Spinal cord (tissue), 10 donors: ENCODE data around the gene ACSL3. TPM values are rescaled to one million over a fixed set of nuclear protein-coding genes. Genes with fewer than 3 reads are reported as not detected.
"Not testable (repeated sequence)": the region's sequence is repeated elsewhere in the genome, so short reads cannot be mapped to it uniquely, and the experiment has no call there.

ENCODE experiments used
- DNase-seq, 6 donors: peaks; one replicate each; pipeline versions ENCODE4 v3.0.0 to v3.0.0-alpha.2; 2013 to 2015; ENCODE audit warnings: low spot score in 6 of 6, low read depth in 4 of 6
- H3K27ac ChIP-seq: one replicate; pipeline ENCODE4 v1.5.1; 2013; ENCODE audit warnings: low read depth, low read length, control low read depth
- H3K27me3 ChIP-seq: one replicate; pipeline ENCODE4 v1.6.1; 2013; ENCODE audit warnings: low read length; ENCODE audit not compliant: control insufficient read depth, insufficient read depth
- H3K36me3 ChIP-seq: one replicate; pipeline ENCODE4 v1.6.1; 2013; ENCODE audit warnings: low read length; ENCODE audit not compliant: control insufficient read depth, insufficient read depth
- H3K4me1 ChIP-seq: one replicate; pipeline ENCODE4 v1.6.1; 2013; ENCODE audit warnings: low read length; ENCODE audit not compliant: control insufficient read depth, insufficient read depth
- H3K4me3 ChIP-seq: one replicate; pipeline ENCODE4 v1.5.1; 2013; ENCODE audit warnings: low read depth, low read length, control low read depth
- H3K9me3 ChIP-seq: one replicate; pipeline ENCODE4 v1.6.1; 2013; ENCODE audit warnings: low read length; ENCODE audit not compliant: control insufficient read depth, insufficient read depth
- WGBS: methylation state at CpG from one replicate; pipeline ENCODE4 v1.1.5; 2013; ENCODE audit warnings: missing lambda C conversion rate; ENCODE audit not compliant: insufficient coverage; 5-methylcytosine and 5-hydroxymethylcytosine counted together
- polyA plus RNA-seq, 2 donors: library from polyadenylated mRNA; unstranded; fragments of 120-200 nt; gene quantifications; one replicate each; pipeline ENCODE4 v1.2.1, GENCODE V29; 2013; ENCODE audit not compliant: insufficient read length in 2 of 2
- total RNA-seq, 2 donors: library from RNA; depleted of rRNA in 1 of 2; stranded (reverse); fragments of 120-200 nt in 1 of 2; fragments of >200 nt in 1 of 2; gene quantifications; one replicate each; pipeline versions ENCODE4 v1.2.3 to v1.2.4, GENCODE V29; 2013 to 2014
- donor health status: healthy.

ACSL3 gene
- total and polyA plus RNA-seq, 4 donors: 101 to 227 (median 115) TPM

DNA sequence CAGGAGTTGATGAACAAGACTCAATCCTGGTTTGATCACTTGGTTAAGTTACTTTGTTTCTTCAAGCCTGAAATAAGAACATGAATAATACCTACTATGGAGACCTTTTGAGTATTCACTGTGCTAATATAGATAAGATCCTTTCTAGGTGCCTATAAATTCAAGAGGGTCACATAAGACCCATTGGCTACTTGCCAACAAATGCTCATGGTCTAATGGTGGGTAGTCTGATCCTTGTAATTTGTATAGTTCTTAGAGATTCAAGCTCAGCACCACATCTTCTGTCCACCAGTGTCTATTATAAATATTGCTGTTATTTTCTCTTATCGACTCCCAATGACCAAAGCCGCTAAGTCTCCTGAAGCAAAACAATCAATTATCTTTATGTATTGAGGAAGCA is 27.4 kb upstream of the ACSL3 start:
- no peak overlapping the region for H3K27ac ChIP-seq
- no peak for DNase-seq
- no peaks in the 10 kb centered on the region for H3K4me1 ChIP-seq
- H3K27me3 ChIP-seq: no peaks in the 10 kb centered on the region
- WGBS: no CpG with 5 or more reads among the region's 2 CpGs
- no peaks in the 10 kb centered on the region for H3K9me3 ChIP-seq
- H3K4me3 ChIP-seq: no peak overlapping the region
- H3K36me3 ChIP-seq: no peaks in the 10 kb centered on the region

DNA sequence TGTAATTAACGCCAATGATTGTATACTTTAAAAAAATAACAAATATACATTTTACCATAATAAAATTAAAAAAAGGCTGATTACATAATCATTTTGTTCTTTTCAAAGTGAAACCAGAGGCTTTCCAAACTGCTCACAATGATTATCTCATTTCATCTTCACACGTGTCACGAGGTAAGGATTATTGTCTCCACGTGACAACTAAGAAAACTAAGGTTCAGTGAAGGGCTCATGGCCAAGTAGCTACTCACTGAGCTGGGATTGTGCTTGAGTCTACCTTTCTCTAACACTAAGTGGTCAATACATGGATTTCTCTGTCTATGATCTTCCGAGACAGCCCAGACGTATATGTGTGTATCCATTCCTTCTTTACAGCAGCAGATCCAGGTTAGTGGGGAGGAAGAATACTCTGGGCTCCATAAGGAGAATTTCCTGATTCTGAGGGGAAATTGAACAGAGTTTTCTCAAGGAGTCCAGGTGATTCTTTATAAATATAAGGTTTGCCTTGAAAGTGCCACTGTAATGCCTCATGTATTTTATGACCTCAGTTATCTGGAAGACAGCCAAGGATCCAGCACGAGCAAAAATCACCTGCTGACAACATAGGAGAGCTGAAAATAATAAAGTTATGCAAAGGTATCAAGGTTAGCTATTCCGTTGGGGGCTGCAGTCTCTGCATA is 25.6 kb upstream of the ACSL3 start:
- WGBS: no CpG with 5 or more reads among the region's 8 CpGs
- no peak overlapping the region for H3K4me3 ChIP-seq
- no peaks in the 10 kb centered on the region for H3K27me3 ChIP-seq
- no peak overlapping the region for H3K27ac ChIP-seq
- no peaks in the 10 kb centered on the region for H3K9me3 ChIP-seq
- no peaks in the 10 kb centered on the region for H3K36me3 ChIP-seq
- no peaks in the 10 kb centered on the region for H3K4me1 ChIP-seq
- DNase-seq: peak in 1 of 6 donors; percentile 54

DNA sequence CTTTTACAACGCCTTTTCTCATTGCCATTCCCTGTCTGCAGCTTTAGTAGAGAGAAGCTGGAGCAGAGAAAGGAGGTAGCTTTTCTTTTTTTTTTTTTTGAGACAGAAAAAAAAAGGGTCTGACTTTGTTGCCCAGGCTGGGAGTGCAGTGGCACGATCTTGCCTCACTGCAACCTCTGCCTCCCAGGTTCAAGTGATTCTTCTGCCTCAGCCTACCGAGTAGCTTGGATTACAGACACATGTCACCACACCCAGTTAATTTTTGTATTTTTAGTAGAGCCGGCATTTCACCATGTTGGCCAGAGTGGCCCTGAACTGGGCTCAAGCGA is 25.0 kb upstream of the ACSL3 start:
- WGBS: 96% methylated on average over 4 of the region's 5 CpGs
- no peak for DNase-seq
- no peaks in the 10 kb centered on the region for H3K9me3 ChIP-seq
- H3K4me1 ChIP-seq: no peaks in the 10 kb centered on the region
- H3K27ac ChIP-seq: no peak overlapping the region
- no peaks in the 10 kb centered on the region for H3K27me3 ChIP-seq
- no peaks in the 10 kb centered on the region for H3K36me3 ChIP-seq
- H3K4me3 ChIP-seq: no peak overlapping the region

DNA sequence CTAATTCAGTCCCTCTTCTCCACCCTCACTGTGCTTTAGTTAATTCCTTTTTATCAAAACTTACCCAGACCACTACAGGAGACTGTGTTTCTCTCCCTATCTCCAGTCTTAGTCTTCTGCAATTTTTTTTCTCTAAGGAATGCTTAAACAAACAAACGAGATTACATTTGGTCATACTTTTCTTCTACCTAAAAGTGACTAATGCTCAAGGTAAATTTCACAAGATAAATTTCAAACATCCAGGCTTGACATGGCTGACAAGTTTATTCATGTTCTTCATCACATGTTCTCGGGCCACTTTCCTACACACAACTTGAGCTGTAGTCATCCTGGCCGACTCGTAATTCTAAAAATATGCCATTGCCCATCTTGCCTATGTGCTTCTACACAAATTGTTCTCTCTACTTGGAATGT is 23.2 kb upstream of the ACSL3 start:
- Histone ChIP-seq H3K27ac (no peak overlapping the region), H3K36me3 (no peaks in the 10 kb centered on the region), H3K4me1 (no peaks in the 10 kb centered on the region), H3K4me3 (no peak overlapping the region), H3K9me3 (no peaks in the 10 kb centered on the region), H3K27me3 (no peaks in the 10 kb centered on the region)
- no peak for DNase-seq
- 93% methylated on average over 4 of the region's 4 CpGs for WGBS

DNA sequence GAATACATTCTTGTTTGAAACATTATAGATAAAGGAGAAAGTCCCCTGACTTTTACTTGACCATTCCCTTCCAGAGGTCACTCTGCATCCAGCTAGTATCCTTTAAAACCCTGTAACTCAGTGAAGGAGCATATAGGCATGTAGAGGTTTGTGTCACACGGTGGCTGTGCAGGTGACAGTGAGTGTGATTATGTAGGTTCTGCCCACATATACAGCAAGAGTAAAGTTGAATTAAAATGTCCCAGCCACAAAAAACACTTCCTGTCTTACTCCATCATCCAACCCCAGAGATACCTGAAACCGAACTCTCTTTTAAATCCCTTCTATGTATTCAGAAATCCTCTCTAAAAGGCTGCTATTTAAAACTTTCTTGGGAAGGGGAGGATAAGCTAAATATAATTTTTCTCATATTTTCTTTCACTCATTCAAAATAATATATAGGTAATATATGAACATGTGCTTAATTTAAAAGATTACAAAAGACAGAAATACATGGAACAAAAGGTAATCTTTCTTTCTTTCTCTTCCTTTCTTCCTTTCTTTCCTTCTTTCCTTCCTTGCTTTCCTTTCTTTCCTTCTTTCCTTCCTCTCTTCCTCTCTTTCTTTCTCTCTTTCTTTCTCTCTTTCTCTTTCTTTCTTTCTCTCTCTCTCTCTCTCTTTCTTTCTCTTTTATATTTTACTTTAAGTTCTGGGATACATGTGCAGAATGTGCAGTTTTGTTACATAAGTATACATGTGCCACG is 20.6 kb upstream of the ACSL3 start:
- Histone ChIP-seq H3K9me3 (no peaks in the 10 kb centered on the region), H3K27me3 (no peaks in the 10 kb centered on the region), H3K36me3 (no peaks in the 10 kb centered on the region), H3K4me3 (no peak overlapping the region), H3K4me1 (no peaks in the 10 kb centered on the region), H3K27ac (no peak overlapping the region)
- no CpG with 5 or more reads among the region's 3 CpGs for WGBS
- DNase-seq: no peak

DNA sequence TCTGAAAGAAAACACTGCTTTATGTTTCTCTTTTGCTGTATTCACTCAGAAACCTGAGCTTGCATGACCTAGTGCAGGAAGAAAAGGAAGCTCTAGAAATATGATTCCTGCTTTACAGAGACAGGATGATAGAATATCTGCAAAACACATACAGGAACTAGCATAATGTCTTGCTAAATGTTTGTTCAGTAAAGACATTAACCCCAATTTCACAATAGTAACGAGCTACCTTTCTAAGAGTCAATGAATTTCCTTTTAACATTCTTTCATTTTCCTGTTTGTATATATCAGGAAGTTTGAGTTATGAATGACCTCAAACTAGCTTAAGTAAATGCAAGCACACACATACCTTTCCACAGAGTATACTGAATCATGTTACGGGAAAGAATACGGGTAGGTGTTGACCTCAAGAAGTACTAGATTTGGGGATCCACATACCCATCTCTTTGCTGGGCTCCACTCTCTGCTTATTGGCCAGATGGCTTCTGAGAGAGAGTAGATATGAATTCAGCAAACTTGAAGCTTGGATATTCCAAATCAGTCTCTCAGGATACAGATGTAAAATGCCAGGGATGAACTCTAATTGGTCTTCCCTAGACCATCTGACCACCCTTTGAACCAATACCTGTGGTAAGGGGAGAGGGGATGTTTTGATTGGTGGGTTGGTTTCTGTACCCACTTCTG is 18.2 kb upstream of the ACSL3 start:
- Histone ChIP-seq H3K4me1 (no peaks in the 10 kb centered on the region), H3K27ac (no peak overlapping the region), H3K4me3 (no peak overlapping the region), H3K27me3 (no peaks in the 10 kb centered on the region), H3K9me3 (no peaks in the 10 kb centered on the region), H3K36me3 (no peaks in the 10 kb centered on the region)
- DNase-seq: no peak
- WGBS: no CpG with 5 or more reads among the region's 3 CpGs

DNA sequence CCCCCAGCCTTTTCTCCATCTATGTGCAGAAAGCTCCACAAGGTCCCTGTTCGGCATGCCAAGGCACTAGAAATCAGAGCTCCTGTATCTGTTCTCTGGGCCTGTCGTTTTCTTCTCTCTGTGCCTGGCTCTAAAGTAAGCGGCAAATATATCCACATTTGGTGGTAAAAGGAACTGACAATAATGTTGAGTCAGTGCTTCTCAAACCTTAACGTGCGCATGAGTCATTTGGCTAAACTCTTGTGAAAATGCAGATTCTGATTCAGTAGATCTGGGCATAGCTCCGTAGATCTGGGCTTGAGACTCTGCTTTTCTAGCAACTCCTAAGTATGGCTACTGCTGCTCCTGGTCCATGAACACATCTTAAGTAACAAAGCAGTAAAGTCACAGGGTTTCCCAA is 16.5 kb upstream of the ACSL3 start:
- WGBS: 84% methylated on average over 5 of the region's 6 CpGs
- peak in 1 of 6 donors; percentile 8 for DNase-seq
- H3K4me1 ChIP-seq: no peaks in the 10 kb centered on the region
- no peaks in the 10 kb centered on the region for H3K9me3 ChIP-seq
- H3K27ac ChIP-seq: no peak overlapping the region
- H3K27me3 ChIP-seq: no peaks in the 10 kb centered on the region
- no peak overlapping the region for H3K4me3 ChIP-seq
- H3K36me3 ChIP-seq: no peaks in the 10 kb centered on the region

DNA sequence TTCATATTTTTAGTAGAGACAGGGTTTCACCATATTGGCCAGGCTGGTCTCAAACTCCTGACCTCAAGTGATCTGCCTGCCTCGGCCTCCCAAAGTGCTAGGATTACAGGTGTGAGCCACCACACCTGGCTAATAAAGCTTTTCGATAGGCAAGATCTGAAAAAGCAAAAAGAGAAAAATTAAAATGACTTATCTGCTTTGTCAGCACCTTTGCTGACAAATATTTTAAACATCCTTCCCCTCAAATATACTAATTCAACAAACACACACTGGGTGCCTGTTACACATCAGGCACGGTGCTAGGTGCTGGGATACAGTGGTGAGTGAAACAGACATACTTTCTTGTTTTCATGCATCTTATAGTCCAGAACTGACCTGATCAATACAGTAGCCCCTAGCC is 15.5 kb upstream of the ACSL3 start:
- H3K4me3 ChIP-seq, DNase-seq, H3K27ac ChIP-seq, H3K36me3 ChIP-seq, H3K9me3 ChIP-seq, H3K27me3 ChIP-seq, H3K4me1 ChIP-seq: not testable (repeated sequence)
- 89% methylated on average over 1 of the region's 3 CpGs for WGBS

DNA sequence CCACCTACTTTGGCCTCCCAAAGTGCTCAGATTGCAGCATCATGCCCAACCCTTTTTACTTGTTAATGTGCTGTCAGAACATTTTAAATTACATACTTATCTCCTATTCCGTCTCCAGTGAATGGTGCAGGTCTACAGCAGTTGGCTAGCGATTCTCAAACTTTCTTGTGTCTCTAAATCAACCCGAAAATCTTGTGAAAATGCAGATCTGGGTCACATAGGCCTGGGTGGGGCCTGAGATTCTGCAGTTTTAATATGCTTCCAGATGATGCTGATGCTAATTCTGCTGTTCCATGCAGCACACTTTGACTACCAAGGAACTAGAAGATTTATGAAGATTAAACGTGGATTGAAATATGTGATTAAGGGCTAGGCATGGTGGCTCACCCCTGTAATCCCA is 14.8 kb upstream of the ACSL3 start:
- Histone ChIP-seq H3K4me1 (no peaks in the 10 kb centered on the region), H3K9me3 (no peaks in the 10 kb centered on the region), H3K27ac (no peak overlapping the region), H3K36me3 (no peaks in the 10 kb centered on the region), H3K4me3 (no peak overlapping the region), H3K27me3 (no peaks in the 10 kb centered on the region)
- DNase-seq: no peak
- 83% methylated on average over 1 of the region's 4 CpGs for WGBS

DNA sequence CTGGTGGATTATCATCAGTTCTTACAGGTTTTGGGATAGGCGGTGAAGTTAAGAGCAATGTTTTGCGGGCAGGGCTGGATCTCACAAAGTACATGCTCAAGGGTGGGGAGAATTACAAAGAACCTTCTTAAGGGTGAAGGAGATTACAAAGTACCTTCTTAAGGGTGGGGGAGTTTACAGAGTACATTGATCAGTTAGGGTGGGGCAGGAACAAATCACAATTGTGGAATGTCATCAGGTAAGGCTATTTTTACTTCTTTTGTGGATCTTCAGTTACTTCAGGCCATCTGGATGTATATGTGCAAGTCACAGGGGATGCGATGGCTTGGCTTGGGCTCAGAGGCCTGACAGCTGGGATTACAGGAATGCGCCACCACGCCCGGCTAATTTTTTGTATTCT is 12.8 kb upstream of the ACSL3 start:
- H3K27me3 ChIP-seq, H3K27ac ChIP-seq, H3K36me3 ChIP-seq, H3K4me1 ChIP-seq, H3K9me3 ChIP-seq, DNase-seq, H3K4me3 ChIP-seq: not testable (repeated sequence)
- 95% methylated on average over 6 of the region's 6 CpGs for WGBS
